ENCODE results near the gene SPG7. TPM values are rescaled to one million over a fixed set of nuclear protein-coding genes. Genes with fewer than 3 reads are reported as not detected.

Gene SPG7
- total RNA-seq, 1 donor from 2014 or later: 119 TPM

DNA sequence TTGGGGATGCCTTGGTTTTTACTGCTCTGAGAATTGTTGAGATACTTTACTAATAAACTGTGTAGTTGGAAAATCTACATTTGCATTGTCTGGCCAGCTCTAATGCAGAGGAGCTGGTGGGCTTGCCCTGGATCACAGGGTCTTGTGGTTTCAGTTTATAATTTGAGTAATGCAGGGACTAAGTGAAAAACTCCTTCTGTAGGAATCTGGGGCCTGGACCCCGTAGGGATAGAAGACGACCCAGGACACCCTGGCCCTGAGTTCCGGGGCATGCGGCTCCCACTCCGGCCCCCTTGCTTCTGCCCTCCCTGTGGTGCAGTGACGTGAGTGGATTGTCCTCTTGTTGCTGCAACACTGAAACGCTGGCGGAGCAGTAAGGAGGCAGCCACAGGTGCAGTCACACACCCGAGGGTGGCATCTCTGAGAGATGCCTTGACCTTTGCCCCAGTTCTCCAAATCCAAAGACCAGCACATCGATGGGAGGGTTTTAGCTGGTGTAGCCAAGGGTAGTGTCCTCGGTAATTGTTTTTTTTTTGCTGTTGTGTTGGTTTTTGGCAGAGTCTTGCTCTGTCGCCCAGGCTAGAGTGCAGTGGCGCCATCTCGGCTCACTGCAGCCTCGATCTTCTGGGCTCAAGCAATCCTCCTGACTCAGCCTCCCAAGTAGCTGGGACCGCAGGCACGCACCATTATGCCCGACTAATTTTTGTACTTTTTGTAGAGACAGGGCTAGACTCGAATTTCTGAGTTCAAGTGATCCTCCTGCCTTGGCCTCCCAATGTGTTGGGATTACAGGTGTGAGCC, 49.7 kb downstream of the SPG7 start:
- Histone ChIP-seq H3K9me3 (no peaks in the 10 kb centered on the region), H3K36me3 (peaks cover 0 to 54% of the 10 kb centered on the region in 2 donors), H3K27me3 (no peaks in the 10 kb centered on the region), H3K4me1 (peaks cover 27% of the 10 kb centered on the region), H3K4me3 (no peak overlapping the region), H3K27ac (no peak overlapping the region)
- DNase-seq (ENCODE audit: extremely low spot score in 2 of 2): no peak
- TF ChIP-seq POLR2AphosphoS5 (IDR thresholded peaks at IDR 0.05; ENCODE audit: insufficient read depth in 1 of 2, low read depth in 1 of 2) (no peak), POLR2A (IDR thresholded peaks at IDR 0.05) (no peak)
- TF ChIP-seq, protein P1, sequence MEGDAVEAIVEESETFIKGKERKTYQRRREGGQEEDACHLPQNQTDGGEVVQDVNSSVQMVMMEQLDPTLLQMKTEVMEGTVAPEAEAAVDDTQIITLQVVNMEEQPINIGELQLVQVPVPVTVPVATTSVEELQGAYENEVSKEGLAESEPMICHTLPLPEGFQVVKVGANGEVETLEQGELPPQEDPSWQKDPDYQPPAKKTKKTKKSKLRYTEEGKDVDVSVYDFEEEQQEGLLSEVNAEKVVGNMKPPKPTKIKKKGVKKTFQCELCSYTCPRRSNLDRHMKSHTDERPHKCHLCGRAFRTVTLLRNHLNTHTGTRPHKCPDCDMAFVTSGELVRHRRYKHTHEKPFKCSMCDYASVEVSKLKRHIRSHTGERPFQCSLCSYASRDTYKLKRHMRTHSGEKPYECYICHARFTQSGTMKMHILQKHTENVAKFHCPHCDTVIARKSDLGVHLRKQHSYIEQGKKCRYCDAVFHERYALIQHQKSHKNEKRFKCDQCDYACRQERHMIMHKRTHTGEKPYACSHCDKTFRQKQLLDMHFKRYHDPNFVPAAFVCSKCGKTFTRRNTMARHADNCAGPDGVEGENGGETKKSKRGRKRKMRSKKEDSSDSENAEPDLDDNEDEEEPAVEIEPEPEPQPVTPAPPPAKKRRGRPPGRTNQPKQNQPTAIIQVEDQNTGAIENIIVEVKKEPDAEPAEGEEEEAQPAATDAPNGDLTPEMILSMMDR (IDR thresholded peaks at IDR 0.05): no peak
- intact Hi-C loops (cut with DNase I): loop anchor here (10.0 kb wide), 1 partner anchor 223 kb away; no protein-coding TSS in a partner anchor

DNA sequence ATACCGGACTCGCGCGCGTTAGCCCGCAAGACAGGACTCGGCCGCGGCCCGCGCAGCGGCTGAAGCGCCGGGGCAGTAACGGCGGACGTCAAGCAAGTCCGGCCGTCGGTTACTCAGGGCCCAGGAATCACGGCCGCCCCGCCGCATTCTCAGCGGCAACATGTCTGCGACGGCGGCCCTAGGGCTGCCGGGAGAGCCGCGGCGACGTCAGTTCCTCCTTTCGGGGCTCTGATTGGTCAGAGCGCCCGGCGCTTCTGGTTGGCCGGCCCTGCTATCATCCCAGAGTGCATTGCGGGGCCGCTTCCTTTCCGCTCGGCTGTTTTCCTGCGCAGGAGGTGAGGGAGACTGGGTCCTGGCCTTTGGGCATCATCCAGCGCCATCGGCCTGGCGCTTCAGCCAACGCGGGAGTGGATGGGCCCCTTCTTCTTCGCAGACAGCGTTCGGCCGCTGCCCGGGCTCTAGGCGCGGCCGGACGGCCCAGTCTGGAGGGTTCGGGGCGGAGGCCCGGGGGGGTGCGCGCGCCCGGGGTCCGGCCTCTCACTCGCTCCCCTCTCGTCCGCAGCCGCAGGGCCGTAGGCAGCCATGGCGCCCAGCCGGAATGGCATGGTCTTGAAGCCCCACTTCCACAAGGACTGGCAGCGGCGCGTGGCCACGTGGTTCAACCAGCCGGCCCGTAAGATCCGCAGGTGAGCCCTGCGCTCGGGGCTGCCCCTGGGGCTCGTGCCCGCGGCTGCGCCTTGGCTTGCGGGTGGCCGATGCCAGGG, 52.4 kb downstream of the SPG7 start, which contains the start of gene RPL13:
TSS of gene RPL13 (plus strand) at position 305 of the 764 bp plus-strand sequence. CDS start at position 583, 278 bp downstream.
- no peaks in the 10 kb centered on the region for H3K9me3 ChIP-seq
- H3K27ac ChIP-seq: peak within 1 kb of the TSS; percentile 84
- peak in 1 of 2 donors; percentile 96 for DNase-seq (ENCODE audit: extremely low spot score in 2 of 2)
- intact Hi-C loops (cut with DNase I): loop anchor here (5.0 kb wide), 1 partner anchor 142 kb away; the partner anchor contains the start of gene SPATA2L
- peaks cover 54% of the 10 kb centered on the region for H3K4me1 ChIP-seq
- peaks cover 0 to 51% of the 10 kb centered on the region in 2 donors for H3K36me3 ChIP-seq
- H3K27me3 ChIP-seq: no peaks in the 10 kb centered on the region
- peak within 1 kb of the TSS; percentile 82 to 88 for H3K4me3 ChIP-seq
- TF ChIP-seq POLR2AphosphoS5 (IDR thresholded peaks at IDR 0.05; ENCODE audit: insufficient read depth in 1 of 2, low read depth in 1 of 2) (peak; percentile 96 to 99), POLR2A (IDR thresholded peaks at IDR 0.05) (peak; percentile 59 to 95)
- TF ChIP-seq, protein P1 (IDR thresholded peaks at IDR 0.05): no peak

DNA sequence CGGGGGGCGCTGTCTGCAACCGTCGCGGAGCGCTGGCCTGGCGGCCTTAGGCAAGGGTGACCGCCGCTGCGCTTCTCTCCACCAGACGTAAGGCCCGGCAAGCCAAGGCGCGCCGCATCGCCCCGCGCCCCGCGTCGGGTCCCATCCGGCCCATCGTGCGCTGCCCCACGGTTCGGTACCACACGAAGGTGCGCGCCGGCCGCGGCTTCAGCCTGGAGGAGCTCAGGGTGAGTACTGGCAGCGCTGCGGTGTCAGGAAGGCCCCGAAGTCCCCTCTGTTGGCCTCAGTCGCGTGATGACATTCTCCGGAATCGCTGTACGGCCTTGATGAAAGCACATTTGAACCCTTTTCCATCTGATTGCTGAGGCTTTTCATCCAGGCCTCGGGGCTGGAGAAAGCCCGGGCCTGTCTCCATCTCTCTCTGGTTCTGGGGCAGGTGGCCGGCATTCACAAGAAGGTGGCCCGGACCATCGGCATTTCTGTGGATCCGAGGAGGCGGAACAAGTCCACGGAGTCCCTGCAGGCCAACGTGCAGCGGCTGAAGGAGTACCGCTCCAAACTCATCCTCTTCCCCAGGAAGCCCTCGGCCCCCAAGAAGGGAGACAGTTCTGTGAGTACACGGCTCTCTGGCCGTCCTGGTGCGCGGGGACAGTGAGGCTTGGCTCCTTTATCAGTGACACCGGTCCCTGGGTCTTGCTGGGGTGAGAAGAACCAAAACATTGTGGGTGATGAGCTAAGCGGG, 53.1 kb downstream of the SPG7 start:
- intact Hi-C loops (cut with DNase I): loop anchor here (5.0 kb wide), 1 partner anchor 141 kb away; the partner anchor contains the start of gene SPATA2L
- TF ChIP-seq POLR2AphosphoS5 (IDR thresholded peaks at IDR 0.05; ENCODE audit: insufficient read depth in 1 of 2, low read depth in 1 of 2) (peak in 1 of 2 donors; percentile 31), POLR2A (IDR thresholded peaks at IDR 0.05) (no peak)
- Histone ChIP-seq H3K4me3 (peak overlapping the region; percentile 82 to 88), H3K9me3 (no peaks in the 10 kb centered on the region), H3K4me1 (peaks cover 59% of the 10 kb centered on the region), H3K27me3 (no peaks in the 10 kb centered on the region), H3K27ac (peak overlapping the region; percentile 84), H3K36me3 (peaks cover 0 to 44% of the 10 kb centered on the region in 2 donors)
- no peak for DNase-seq (ENCODE audit: extremely low spot score in 2 of 2)

DNA sequence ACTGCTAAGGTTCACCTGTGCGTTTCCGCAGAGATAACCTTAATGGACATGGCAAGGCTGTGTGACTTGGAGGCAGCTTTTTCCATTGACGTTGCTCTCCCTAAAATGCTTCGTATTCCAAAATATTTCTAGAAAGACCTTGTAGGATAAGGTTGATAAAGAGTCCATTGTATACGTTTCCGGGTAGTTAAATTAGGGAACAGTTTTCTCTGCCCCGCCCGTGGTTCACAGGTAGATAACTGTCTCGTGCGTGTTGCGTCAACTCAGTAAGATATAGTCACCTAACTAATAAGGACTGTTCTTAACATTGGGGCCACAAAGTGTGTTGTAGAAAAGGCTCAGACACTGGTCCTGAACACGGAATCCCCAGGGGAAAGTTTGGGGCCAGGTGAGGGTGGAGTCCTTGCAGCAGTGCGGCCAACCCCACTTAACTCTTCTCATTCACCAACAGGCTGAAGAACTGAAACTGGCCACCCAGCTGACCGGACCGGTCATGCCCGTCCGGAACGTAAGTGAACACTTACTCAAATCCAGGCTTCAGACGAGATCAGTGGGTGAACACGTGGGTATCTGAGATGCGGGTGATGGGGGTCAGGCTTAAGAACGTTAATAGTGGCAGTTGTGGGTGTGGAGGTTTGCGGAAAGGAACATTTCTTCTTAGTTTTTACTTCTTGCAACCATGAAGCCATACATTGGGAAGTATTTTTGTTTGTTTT, 53.8 kb downstream of the SPG7 start:
- Histone ChIP-seq H3K4me3 (peak overlapping the region; percentile 82 to 88), H3K9me3 (no peaks in the 10 kb centered on the region), H3K4me1 (peaks cover 59% of the 10 kb centered on the region), H3K27ac (peak overlapping the region; percentile 84), H3K36me3 (peaks cover 0 to 37% of the 10 kb centered on the region in 2 donors), H3K27me3 (no peaks in the 10 kb centered on the region)
- intact Hi-C loops (cut with DNase I): loop anchor here (5.0 kb wide), 1 partner anchor 140 kb away; the partner anchor contains the start of gene SPATA2L
- TF ChIP-seq POLR2A (IDR thresholded peaks at IDR 0.05) (no peak), POLR2AphosphoS5 (IDR thresholded peaks at IDR 0.05; ENCODE audit: insufficient read depth in 1 of 2, low read depth in 1 of 2) (no peak)
- TF ChIP-seq, protein P1 (IDR thresholded peaks at IDR 0.05): no peak
- no peak for DNase-seq (ENCODE audit: extremely low spot score in 2 of 2)

Measured in vagina (tissue), 2 donors.